Breast epithelium (tissue), 4 donors: ENCODE results near the gene RAI1. TPM values are rescaled to one million over a fixed set of nuclear protein-coding genes. Genes with fewer than 3 reads are reported as not detected.

ENCODE experiments used
- DNase-seq, 2 donors: peaks; one replicate each; pipeline ENCODE4 v3.0.0-alpha.2; 2019; ENCODE audit warnings: low spot score in 2 of 2
- H3K27ac ChIP-seq, 2 donors: fragments of 200-600 bp; sonication (generic) in 1 of 2; one replicate each; pipeline ENCODE4 v1.5.1; 2016 to 2019; ENCODE audit warnings: mild to moderate bottlenecking in 1 of 2
- H3K27me3 ChIP-seq, 2 donors: fragments of 200-600 bp; sonication (generic) in 1 of 2; one replicate each; pipeline versions ENCODE4 v1.5.1 to v1.6.0; 2017 to 2019; ENCODE audit warnings: control low read depth in 1 of 2, mild to moderate bottlenecking in 1 of 2
- H3K36me3 ChIP-seq: fragments of 200-600 bp; one replicate; pipeline ENCODE4 v1.5.1; 2019
- H3K4me1 ChIP-seq, 2 donors: fragments of 200-600 bp; sonication (generic); one replicate each; pipeline ENCODE4 v1.5.1; 2016 to 2019; ENCODE audit warnings: control low read depth in 1 of 2
- H3K4me3 ChIP-seq, 3 donors: fragments of 200-600 bp; sonication (generic); 1 replicate in 2 of 3; 2 replicates in 1 of 3; pipeline ENCODE4 v1.5.1; 2016 to 2019; ENCODE audit warnings: mild to moderate bottlenecking in 3 of 3, moderate library complexity in 2 of 3
- H3K9me3 ChIP-seq, 2 donors: fragments of 200-600 bp; sonication (generic) in 1 of 2; one replicate each; pipeline ENCODE4 v1.5.1; 2016 to 2019; ENCODE audit warnings: control low read depth in 1 of 2
- POLR2A ChIP-seq: fragments of 450-650 bp; IDR thresholded peaks from one replicate; pipeline ENCODE4 v1.6.1; 2016; ENCODE audit warnings: antibody characterized with exemption, mild to moderate bottlenecking, moderate library complexity
- POLR2AphosphoS5 ChIP-seq, 3 donors: sonication (generic); formaldehyde crosslinking; IDR thresholded peaks; one replicate each; pipeline ENCODE4 v1.6.1; 2017; ENCODE audit warnings: antibody characterized with exemption in 3 of 3
- intact Hi-C: fragments of 100-400 bp; cut with DNase I; formaldehyde crosslinking; loops from one replicate; pipeline ENCODE4 v1.15.1; 2023; ENCODE audit warnings: low total_unique reads
- total RNA-seq, 3 donors: library from RNA; depleted of rRNA; stranded (reverse); fragments of >200 nt; gene quantifications; one replicate each; pipeline ENCODE4 v1.1.0, GENCODE V29; 2016
- TF ChIP-seq, protein P1 (sequence below), 3 donors: fragments of 450-650 bp; IDR thresholded peaks; one replicate each; pipeline ENCODE4 v1.5.1; 2016 to 2017; ENCODE audit warnings: antibody characterized with exemption in 3 of 3, mild to moderate bottlenecking in 3 of 3, moderate library complexity in 3 of 3

Gene RAI1
- total RNA-seq, 3 donors from 2014 or later = 5.6 to 25.6 (median 20.6) TPM

DNA sequence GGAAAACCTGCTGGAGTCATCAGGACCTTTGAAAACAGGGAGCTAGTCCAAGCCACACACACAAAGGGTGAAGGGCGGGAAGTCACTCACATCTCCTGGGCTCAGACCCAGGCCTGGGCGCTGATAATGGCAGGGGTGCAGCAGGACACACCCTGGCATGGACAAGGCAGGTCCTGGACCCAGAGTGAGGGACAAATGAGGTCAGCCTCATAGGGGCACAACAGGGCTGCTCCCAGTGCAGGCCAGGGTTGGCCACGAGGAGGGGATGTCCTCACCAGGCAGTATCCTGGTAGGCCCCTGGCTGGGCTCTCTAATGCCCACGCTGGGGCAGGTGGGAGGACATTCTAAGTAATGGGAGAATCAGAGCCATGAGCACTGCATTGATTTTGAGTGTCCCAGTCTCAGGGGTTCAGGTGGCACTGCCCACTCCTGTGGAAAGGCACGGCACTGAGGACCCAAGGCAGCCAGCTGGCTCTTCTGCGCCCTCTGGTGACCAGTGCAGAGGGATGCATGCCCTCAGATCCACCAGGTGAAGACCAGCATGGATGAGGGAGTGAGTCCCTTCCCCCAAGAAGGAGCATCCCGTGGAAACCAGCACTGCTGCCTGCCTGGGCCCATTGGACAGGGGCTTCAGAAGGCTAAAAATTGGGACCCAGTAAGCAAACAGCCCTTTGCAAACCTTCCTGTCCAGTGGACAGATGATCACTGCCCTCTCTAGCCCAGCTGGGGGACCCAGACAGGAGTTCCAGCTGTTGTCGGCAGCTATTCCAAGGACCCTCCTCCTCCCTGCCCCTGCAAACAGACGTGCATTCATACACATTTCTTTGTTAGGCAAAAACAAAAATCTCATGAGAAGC lies 178.9 kb downstream of the RAI1 start:
- Histone ChIP-seq H3K9me3 (no peaks in the 10 kb centered on the region), H3K27ac (no peak overlapping the region), H3K27me3 (no peaks in the 10 kb centered on the region), H3K4me3 (no peak overlapping the region), H3K36me3 (no peaks in the 10 kb centered on the region), H3K4me1 (no peaks in the 10 kb centered on the region)
- peak; percentile 52 to 67 for DNase-seq
- peak in 2 of 3 donors; percentile 27 to 50 for TF ChIP-seq POLR2AphosphoS5 (IDR thresholded peaks at IDR 0.05)
- TF ChIP-seq POLR2A = no peak
- TF ChIP-seq, protein P1, sequence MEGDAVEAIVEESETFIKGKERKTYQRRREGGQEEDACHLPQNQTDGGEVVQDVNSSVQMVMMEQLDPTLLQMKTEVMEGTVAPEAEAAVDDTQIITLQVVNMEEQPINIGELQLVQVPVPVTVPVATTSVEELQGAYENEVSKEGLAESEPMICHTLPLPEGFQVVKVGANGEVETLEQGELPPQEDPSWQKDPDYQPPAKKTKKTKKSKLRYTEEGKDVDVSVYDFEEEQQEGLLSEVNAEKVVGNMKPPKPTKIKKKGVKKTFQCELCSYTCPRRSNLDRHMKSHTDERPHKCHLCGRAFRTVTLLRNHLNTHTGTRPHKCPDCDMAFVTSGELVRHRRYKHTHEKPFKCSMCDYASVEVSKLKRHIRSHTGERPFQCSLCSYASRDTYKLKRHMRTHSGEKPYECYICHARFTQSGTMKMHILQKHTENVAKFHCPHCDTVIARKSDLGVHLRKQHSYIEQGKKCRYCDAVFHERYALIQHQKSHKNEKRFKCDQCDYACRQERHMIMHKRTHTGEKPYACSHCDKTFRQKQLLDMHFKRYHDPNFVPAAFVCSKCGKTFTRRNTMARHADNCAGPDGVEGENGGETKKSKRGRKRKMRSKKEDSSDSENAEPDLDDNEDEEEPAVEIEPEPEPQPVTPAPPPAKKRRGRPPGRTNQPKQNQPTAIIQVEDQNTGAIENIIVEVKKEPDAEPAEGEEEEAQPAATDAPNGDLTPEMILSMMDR (IDR thresholded peaks at IDR 0.05) = peak; percentile 82 to 98 (median 95)
- intact Hi-C loops = loop anchor here (5.0 kb wide), 1 partner anchor 48 kb away; no protein-coding TSS in a partner anchor

DNA sequence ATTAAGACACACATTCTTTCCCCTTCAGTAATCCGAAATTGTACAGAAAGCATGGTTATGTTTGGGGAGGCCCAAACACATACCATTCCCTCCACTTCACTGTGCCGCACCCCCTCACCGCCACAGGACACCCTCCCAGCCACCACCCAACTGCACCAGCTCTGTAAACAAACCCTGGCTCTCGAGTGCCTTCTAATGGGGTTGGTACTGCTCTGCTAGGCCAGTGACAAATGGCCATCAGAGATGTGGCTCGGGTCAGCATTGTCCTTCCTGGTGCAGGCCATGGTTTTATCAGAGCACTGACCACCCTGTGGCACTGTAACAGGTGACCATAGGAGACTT lies 179.5 kb downstream of the RAI1 start:
- Histone ChIP-seq H3K36me3 (no peaks in the 10 kb centered on the region), H3K4me3 (no peak overlapping the region), H3K27ac (no peak overlapping the region), H3K27me3 (no peaks in the 10 kb centered on the region), H3K4me1 (no peaks in the 10 kb centered on the region), H3K9me3 (no peaks in the 10 kb centered on the region)
- intact Hi-C loops = no loop called here
- DNase-seq = no peak
- no peak for TF ChIP-seq POLR2A
- TF ChIP-seq POLR2AphosphoS5 (IDR thresholded peaks at IDR 0.05) = no peak
- TF ChIP-seq, protein P1 (IDR thresholded peaks at IDR 0.05) = no peak

Other genes starting within 250 kb of the RAI1 start
- 10 to 100 TPM; 13.4 to 22.5 (median 20.0) TPM for gene MED9, start 204.5 kb upstream of the RAI1 start, total RNA-seq
- gene RASD1, start 185.1 kb upstream of the RAI1 start, total RNA-seq = 100 to 1,000 TPM in 1 of 3 donors, 10 to 100 TPM in 2; 64.0 to 140 (median 75.0) TPM
- 100 to 1,000 TPM in 1 of 3 donors, 10 to 100 TPM in 2; 37.3 to 151 (median 52.4) TPM for gene PEMT, start 89.8 kb upstream of the RAI1 start, total RNA-seq
- 100 to 1,000 TPM in 1 of 3 donors, 10 to 100 TPM in 2; 39.0 to 119 (median 81.3) TPM for gene SREBF1, start 155.5 kb downstream of the RAI1 start, total RNA-seq